ENCODE measurements around the gene CRTAP.

GRCh38 chr3:33171580-33171979 lies 57.8 kb downstream of the CRTAP start:
- TF ChIP-seq FOXO4 (CRISPR knock-in tag; conservative IDR thresholded peaks at IDR 0.05) (no peak), POLR2A (IDR thresholded peaks at IDR 0.05; ENCODE audit: insufficient read depth in 1 of 2, low read depth in 2 of 2, low read length in 2 of 2) (no peak), ZNF816 (CRISPR knock-in tag; IDR thresholded peaks at IDR 0.05; ENCODE audit: borderline replicate concordance) (no peak), RNF2 (conservative IDR thresholded peaks at IDR 0.05; ENCODE audit: low read depth) (no peak), ZFY (CRISPR knock-in tag; IDR thresholded peaks at IDR 0.05) (no peak), U2AF2 (IDR thresholded peaks at IDR 0.05; ENCODE audit: low read depth, low read length) (no peak), ZFX (CRISPR knock-in tag; IDR thresholded peaks at IDR 0.05; ENCODE audit: low read depth) (no peak), ZNF891 (CRISPR knock-in tag; IDR thresholded peaks at IDR 0.05) (no peak), MEIS2 (CRISPR knock-in tag; IDR thresholded peaks at IDR 0.05) (no peak), ZNF609 (CRISPR knock-in tag; IDR thresholded peaks at IDR 0.05; ENCODE audit: borderline replicate concordance) (no peak), ZNF274 (CRISPR knock-in tag; IDR thresholded peaks at IDR 0.05) (no peak), CTCF (CRISPR knock-in tag; IDR thresholded peaks at IDR 0.05) (no peak), MAX (IDR thresholded peaks at IDR 0.05) (no peak), THRA (CRISPR knock-in tag; IDR thresholded peaks at IDR 0.05; ENCODE audit: borderline replicate concordance) (no peak)

All from HepG2 (cell line).